ACC112 (cell line): ENCODE measurements around the gene KRTAP21-1.
"Not testable (repeated sequence)": the region's sequence is repeated elsewhere in the genome, so short reads cannot be mapped to it uniquely, and the experiment has no call there.

Experiments
- H2AFZ ChIP-seq: fragments of 200-600 bp; sonication (generic); one replicate; pipeline ENCODE4 v1.6.0; 2017; ENCODE audit warnings: antibody characterized with exemption, low read length; ENCODE audit not compliant: unreplicated experiment
- H3K27ac ChIP-seq: fragments of 200-600 bp; sonication (generic); 2 replicates; pipeline ENCODE4 v1.5.1; 2014; ENCODE audit warnings: low read depth, mild to moderate bottlenecking, antibody characterized with exemption, low read length, moderate library complexity
- H3K27me3 ChIP-seq: fragments of 200-600 bp; sonication (generic); 2 replicates; pipeline ENCODE4 v1.6.1; 2014; ENCODE audit warnings: mild to moderate bottlenecking, antibody characterized with exemption, low read length, moderate library complexity, mixed read lengths; ENCODE audit not compliant: insufficient read depth
- H3K36me3 ChIP-seq: fragments of 200-600 bp; sonication (generic); 2 replicates; pipeline ENCODE4 v1.6.1; 2016; ENCODE audit warnings: mild to moderate bottlenecking, antibody characterized with exemption, low read length, moderate library complexity, mixed read lengths; ENCODE audit not compliant: insufficient read depth
- H3K4me1 ChIP-seq: fragments of 200-600 bp; sonication (generic); one replicate; pipeline ENCODE4 v1.6.1; 2016; ENCODE audit warnings: low read length, mixed read lengths; ENCODE audit not compliant: insufficient read depth, unreplicated experiment, control insufficient read depth
- H3K4me3 ChIP-seq: fragments of 200-600 bp; sonication (generic); 2 replicates; pipeline ENCODE4 v1.5.1; 2014; ENCODE audit warnings: mild to moderate bottlenecking, low read depth, low read length
- H3K79me2 ChIP-seq: fragments of 200-600 bp; sonication (generic); one replicate; pipeline ENCODE4 v1.6.0; 2016; ENCODE audit warnings: low read length; ENCODE audit not compliant: control insufficient read depth, unreplicated experiment, insufficient read depth

The KRTAP21-1 gene

DNA sequence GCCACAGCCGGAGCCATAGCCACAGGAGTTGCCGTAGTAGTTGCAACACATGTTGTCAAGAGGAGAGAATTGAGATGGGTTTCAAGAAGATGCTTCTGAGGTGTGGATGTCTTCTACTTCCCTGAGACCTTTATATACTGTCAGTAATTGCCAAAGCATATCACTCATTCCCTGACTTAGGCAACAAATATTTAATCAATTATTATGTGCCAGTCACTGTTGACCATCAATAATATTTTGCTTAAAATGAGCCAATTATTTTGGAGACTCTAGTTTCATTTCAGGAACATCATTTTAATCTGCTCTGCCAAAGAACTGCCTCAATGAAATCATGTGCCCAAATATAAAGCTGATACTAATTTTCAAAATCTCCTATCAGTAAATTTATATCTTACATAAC, at the start of gene KRTAP21-1:
Gene KRTAP21-1 (minus strand): TSS at position 101 of the 400 bp plus-strand sequence. CDS start 50 bp downstream, at position 51.
- H3K4me3 ChIP-seq, H3K27ac ChIP-seq, H3K27me3 ChIP-seq, H3K79me2 ChIP-seq, H2AFZ ChIP-seq, H3K36me3 ChIP-seq, H3K4me1 ChIP-seq: not testable (repeated sequence)

DNA sequence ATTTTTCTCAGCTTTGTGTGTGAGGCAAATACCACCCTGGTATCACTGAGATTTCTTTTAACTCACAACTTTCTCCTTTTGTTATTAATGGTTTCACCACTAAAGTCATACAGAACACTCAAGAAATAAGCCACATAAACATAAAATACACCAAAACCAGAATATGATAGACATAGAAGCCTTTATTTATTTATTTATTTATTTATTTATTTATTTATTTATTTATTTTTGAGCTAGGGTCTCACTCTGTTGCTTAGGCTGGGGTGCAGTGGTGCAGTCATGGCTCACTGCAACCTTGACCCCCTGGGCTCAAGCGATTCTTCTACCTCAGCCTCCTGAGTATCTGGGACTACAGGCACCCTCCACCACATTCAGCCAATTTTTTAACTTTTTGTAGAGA, 45.4 kb upstream of the KRTAP21-1 start:
- Histone ChIP-seq H2AFZ (no peak overlapping the region), H3K27ac (no peak overlapping the region), H3K27me3 (no peaks in the 10 kb centered on the region), H3K4me3 (no peak overlapping the region), H3K79me2 (no peaks in the 10 kb centered on the region), H3K4me1 (no peaks in the 10 kb centered on the region), H3K36me3 (no peaks in the 10 kb centered on the region)

DNA sequence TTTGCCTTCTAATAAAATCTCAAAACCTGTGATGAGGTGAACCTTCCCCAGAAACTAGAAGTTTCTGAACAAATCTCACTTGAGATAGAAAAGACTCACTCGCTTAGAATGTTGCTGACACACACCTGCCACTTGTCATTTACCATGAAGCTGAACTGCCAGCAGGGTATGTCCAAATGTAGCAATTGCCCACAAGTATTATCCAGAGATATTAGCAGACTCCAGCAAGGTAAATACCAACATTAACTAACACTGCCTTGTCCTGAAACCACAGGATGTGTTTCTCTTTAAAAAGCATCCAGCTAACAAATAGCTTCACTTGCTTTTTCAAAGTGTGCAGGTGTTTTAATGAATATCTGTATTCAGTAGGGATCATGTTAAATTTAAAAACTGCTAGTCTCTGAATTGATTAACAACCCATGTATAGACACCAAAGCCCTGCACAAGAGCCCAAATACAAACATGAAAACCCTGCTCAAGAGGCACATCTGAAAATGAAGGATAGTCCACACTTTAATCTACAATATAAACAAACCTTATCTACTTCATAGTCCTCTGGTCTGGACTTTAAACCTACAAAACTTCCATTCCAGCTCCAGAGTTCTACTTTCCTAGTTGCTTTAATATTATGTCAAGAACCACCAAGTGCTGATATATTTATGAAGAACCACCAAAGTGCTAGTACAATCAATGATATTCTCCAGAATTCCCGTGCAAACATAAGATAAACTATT, 38.5 kb upstream of the KRTAP21-1 start:
- Histone ChIP-seq H3K4me3 (no peak overlapping the region), H3K27me3 (no peaks in the 10 kb centered on the region), H3K79me2 (no peaks in the 10 kb centered on the region), H3K27ac (no peak overlapping the region), H3K4me1 (no peaks in the 10 kb centered on the region), H2AFZ (no peak overlapping the region), H3K36me3 (no peaks in the 10 kb centered on the region)

DNA sequence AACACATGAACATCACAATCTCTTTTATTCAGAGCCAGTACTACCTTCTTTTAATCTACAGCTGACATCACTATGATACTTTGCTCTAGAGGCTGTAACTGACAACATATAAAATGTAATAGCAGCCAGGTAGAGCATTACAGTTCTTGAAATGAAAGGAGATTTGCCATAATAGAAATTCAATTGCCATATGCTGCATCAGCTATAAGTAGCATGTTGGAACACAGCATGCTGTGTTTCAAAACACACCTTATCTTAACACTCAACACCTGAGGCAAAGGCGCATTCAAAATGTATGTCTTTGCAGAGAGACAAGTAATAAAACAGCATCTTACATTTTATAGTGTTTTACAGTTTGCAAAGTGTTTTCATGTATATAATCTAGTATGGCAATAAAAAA, 24.0 kb upstream of the KRTAP21-1 start:
- no peak overlapping the region for H2AFZ ChIP-seq

DNA sequence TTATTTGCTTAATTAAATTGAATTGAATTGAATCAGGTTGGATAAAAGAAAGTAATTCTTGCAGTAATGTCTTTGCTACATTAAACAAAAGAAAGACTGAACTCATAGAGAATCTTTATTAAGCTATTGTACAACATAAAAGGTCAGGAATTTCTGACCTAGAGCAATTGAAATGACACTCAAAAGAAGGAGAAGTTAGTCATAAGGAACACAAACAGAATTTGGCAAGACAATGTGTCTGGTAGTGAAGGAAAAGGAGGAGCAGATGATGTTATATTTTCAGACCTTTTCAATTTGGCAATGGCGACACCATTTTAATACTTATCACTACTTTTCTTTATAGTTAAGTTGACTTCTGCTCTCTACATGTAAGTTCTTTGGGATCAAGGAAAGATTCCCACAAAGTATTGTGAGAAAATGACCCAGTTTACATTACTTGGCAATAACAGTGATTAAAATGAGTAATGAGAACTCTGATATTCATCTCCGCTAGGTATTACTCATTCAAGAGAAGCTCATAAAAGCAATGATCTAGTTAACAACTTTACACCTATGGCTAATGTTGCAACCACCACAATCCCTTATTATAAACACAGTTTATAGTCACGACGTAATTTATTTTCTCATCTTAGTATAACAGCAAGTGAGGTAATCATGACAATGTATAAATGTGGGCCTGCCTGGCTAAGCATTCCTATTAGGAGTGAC, 14.7 kb upstream of the KRTAP21-1 start:
- Histone ChIP-seq H3K4me1 (no peaks in the 10 kb centered on the region), H3K79me2 (no peaks in the 10 kb centered on the region), H2AFZ (no peak overlapping the region), H3K27ac (no peak overlapping the region), H3K4me3 (no peak overlapping the region), H3K27me3 (no peaks in the 10 kb centered on the region), H3K36me3 (no peaks in the 10 kb centered on the region)

More for the DNA sequence above, 24.0 kb upstream of the KRTAP21-1 start:
- no peaks in the 10 kb centered on the region for H3K79me2 ChIP-seq
- no peak overlapping the region for H3K27ac ChIP-seq
- H3K36me3 ChIP-seq = no peaks in the 10 kb centered on the region
- no peak overlapping the region for H3K4me3 ChIP-seq
- H3K27me3 ChIP-seq = no peaks in the 10 kb centered on the region
- no peaks in the 10 kb centered on the region for H3K4me1 ChIP-seq

DNA sequence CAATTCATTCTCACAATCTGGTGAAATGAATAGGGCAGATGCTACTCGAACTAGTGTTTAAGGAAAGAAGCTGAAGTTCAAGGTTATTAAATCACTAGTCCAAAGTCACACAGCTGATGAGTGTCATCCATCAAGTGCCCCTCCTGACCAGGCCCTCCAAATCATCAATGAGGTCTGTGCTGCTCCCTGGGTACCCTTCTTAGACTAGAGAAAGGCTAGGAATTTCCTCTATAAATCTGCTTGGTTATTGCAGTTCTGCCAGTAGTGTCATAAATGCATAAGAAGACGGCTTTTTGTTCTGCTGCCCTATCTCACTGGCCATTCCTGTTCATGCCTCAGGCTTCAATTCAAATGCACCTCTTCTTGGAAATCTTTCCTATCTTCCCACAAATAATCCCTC, 5.5 kb upstream of the KRTAP21-1 start:
- no peak overlapping the region for H2AFZ ChIP-seq
- H3K36me3 ChIP-seq = no peaks in the 10 kb centered on the region
- no peak overlapping the region for H3K4me3 ChIP-seq
- no peaks in the 10 kb centered on the region for H3K4me1 ChIP-seq
- H3K27me3 ChIP-seq = no peaks in the 10 kb centered on the region
- no peaks in the 10 kb centered on the region for H3K79me2 ChIP-seq
- no peak overlapping the region for H3K27ac ChIP-seq

DNA sequence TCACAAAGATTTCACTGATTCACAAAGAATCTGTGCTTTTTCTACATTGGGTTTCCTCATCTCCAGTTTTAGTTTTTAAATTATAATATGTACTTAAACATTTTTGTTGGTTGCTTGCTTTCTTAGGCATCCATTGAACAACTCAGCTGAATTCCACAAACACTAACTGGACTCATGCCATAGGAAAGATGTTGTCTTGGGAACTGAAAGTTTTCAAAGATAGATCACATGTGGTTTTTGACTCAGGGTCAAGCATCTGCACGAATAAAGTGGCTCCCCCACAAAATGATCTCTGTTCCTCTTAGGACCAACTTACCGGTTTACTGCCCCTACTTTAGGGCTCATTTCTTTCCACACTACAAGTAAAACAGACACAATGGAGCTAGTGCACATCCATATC, 3.1 kb upstream of the KRTAP21-1 start:
- no peak overlapping the region for H2AFZ ChIP-seq
- no peak overlapping the region for H3K27ac ChIP-seq
- H3K4me1 ChIP-seq = no peaks in the 10 kb centered on the region
- no peaks in the 10 kb centered on the region for H3K79me2 ChIP-seq
- no peaks in the 10 kb centered on the region for H3K36me3 ChIP-seq
- H3K4me3 ChIP-seq = no peak overlapping the region
- H3K27me3 ChIP-seq = no peaks in the 10 kb centered on the region

DNA sequence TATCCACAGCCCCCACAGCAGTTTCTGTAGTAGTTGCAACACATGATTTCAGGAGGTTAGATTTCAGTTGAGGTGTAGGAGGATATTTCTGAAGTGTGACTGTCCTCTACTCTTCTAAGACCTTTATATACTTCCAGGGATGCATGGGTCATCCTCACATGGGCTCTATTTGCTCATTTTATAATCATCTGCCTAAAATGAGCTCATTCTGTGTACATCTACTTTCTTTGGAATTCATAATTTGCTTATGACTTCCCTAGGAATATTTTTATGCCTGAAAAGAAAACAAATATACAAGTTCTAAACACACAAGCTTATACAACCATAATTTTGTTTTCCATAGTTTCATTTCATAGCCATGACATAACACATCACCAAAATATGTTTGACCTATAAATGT, 8.1 kb downstream of the KRTAP21-1 start, which contains the start of gene KRTAP21-2:
Gene KRTAP21-2 (minus strand): TSS at position 101 of the 400 bp plus-strand sequence. CDS start 57 bp downstream, at position 44.
- Histone ChIP-seq H3K27ac (no peak within 1 kb of the TSS), H2AFZ (no peak within 1 kb of the TSS), H3K79me2 (no peaks in the 10 kb centered on the region), H3K27me3 (no peaks in the 10 kb centered on the region), H3K4me3 (no peak within 1 kb of the TSS), H3K36me3 (no peaks in the 10 kb centered on the region), H3K4me1 (no peaks in the 10 kb centered on the region)

DNA sequence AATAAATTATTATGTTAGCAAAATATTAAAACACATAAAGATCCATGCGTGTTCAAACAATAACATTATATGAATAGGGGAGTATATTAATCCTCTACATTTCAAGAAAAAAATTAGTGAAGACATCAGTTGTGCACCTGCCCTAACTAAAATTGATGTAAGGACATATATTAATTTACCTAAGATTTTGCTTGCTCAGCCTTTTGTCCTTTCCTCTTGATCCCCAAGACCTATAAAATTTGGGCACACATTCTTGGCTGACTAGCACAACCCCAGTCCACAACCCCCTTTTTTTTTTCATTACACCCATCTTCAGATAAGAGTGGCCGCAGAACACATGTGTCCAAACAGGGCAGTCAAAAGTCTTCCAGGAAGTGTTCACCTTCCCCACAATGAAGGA, 14.8 kb downstream of the KRTAP21-1 start:
- no peaks in the 10 kb centered on the region for H3K36me3 ChIP-seq
- H3K27ac ChIP-seq = no peak overlapping the region
- H3K27me3 ChIP-seq = no peaks in the 10 kb centered on the region
- H3K4me3 ChIP-seq = no peak overlapping the region
- H2AFZ ChIP-seq = no peak overlapping the region
- H3K4me1 ChIP-seq = no peaks in the 10 kb centered on the region
- H3K79me2 ChIP-seq = no peaks in the 10 kb centered on the region

DNA sequence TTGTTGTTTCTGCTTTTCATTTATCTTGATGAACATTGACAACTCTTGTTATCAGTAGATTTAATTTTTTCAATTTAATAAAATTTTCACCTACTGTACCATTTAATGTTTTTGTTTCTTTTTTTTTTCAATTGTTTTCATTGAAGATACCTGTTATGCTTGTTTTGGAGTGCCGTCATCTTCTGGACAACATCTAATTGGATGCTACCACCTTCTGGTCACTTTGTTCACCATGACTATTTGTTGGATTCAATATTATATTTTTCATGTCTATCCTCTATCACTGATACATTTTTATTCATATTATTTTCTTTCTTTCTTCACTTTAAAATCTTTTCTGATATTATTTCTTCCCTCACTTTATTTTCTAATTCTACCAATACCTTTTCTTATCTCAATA, 22.2 kb downstream of the KRTAP21-1 start:
- no peaks in the 10 kb centered on the region for H3K79me2 ChIP-seq
- no peak overlapping the region for H2AFZ ChIP-seq
- no peak overlapping the region for H3K4me3 ChIP-seq
- no peaks in the 10 kb centered on the region for H3K4me1 ChIP-seq
- no peak overlapping the region for H3K27ac ChIP-seq
- no peaks in the 10 kb centered on the region for H3K27me3 ChIP-seq
- H3K36me3 ChIP-seq = no peaks in the 10 kb centered on the region

DNA sequence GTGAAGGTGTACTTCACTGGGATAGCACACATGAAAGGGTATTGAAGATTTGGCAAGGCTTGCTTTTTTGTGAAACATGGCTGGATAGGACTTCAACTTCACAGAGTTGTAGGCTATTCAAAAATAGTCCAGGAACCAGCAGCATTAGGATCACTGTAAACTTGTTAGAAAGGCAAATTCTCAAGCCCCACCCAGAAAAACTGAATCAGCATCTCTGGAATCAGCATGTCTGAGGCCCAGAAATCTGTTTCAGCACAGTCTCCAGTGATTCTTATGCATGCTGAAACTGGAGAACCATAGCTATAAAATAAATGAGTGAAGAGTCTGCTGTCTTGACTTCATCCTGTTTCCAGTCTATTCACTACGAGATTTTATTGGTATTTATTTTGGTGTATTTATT, 28.5 kb downstream of the KRTAP21-1 start:
- H3K27me3 ChIP-seq = no peaks in the 10 kb centered on the region
- no peak overlapping the region for H3K4me3 ChIP-seq
- H3K79me2 ChIP-seq = no peaks in the 10 kb centered on the region
- no peaks in the 10 kb centered on the region for H3K36me3 ChIP-seq
- H3K27ac ChIP-seq = no peak overlapping the region
- H3K4me1 ChIP-seq = no peaks in the 10 kb centered on the region
- H2AFZ ChIP-seq = no peak overlapping the region
